ENCODE data around the gene GPR62. TPM values are rescaled to one million over a fixed set of nuclear protein-coding genes. Genes with fewer than 3 reads are reported as not detected.

The GPR62 gene
- total RNA-seq, 1 donor from 2014 or later = not detected

GRCh38 chr3:51970606-51971300 lies 15.6 kb downstream of the GPR62 start:
- DNase-seq (ENCODE audit: low spot score) = no peak
- no peaks in the 10 kb centered on the region for H3K36me3 Mint-ChIP-seq (ENCODE audit: low read depth)
- no peaks in the 10 kb centered on the region for H3K27me3 Mint-ChIP-seq (ENCODE audit: low read depth)
- H3K4me3 Mint-ChIP-seq (ENCODE audit: unreplicated experiment) = no peak overlapping the region
- no peaks in the 10 kb centered on the region for H3K9me3 Mint-ChIP-seq (ENCODE audit: low read depth)
- H3K27ac Mint-ChIP-seq (ENCODE audit: unreplicated experiment) = no peak overlapping the region
- no peak for TF ChIP-seq CTCF (IDR thresholded peaks at IDR 0.05)
- H3K4me1 Mint-ChIP-seq (ENCODE audit: low read depth) = peaks cover 35% of the 10 kb centered on the region

- DNase-seq (ENCODE audit: low spot score) = no peak
- H3K9me3 Mint-ChIP-seq (ENCODE audit: low read depth) = no peaks in the 10 kb centered on the region
- H3K27ac Mint-ChIP-seq (ENCODE audit: unreplicated experiment) = no peak overlapping the region
- no peak overlapping the region for H3K4me3 Mint-ChIP-seq (ENCODE audit: unreplicated experiment)
- no peak for TF ChIP-seq CTCF (IDR thresholded peaks at IDR 0.05)
- H3K36me3 Mint-ChIP-seq (ENCODE audit: low read depth) = no peaks in the 10 kb centered on the region
- H3K27me3 Mint-ChIP-seq (ENCODE audit: low read depth) = no peaks in the 10 kb centered on the region
- peaks cover 33% of the 10 kb centered on the region for H3K4me1 Mint-ChIP-seq (ENCODE audit: low read depth)
Measured at GRCh38 chr3:51971350-51971749, 16.2 kb downstream of the GPR62 start.

GRCh38 chr3:51974277-51974962 lies 19.2 kb downstream of the GPR62 start:
- Mint-ChIP-seq H3K4me3 (ENCODE audit: unreplicated experiment) (peak overlapping the region; percentile 95), H3K4me1 (ENCODE audit: low read depth) (peaks cover 22% of the 10 kb centered on the region), H3K9me3 (ENCODE audit: low read depth) (no peaks in the 10 kb centered on the region), H3K36me3 (ENCODE audit: low read depth) (no peaks in the 10 kb centered on the region), H3K27ac (ENCODE audit: unreplicated experiment) (peak overlapping the region; percentile 92), H3K27me3 (ENCODE audit: low read depth) (no peaks in the 10 kb centered on the region)
- no peak for DNase-seq (ENCODE audit: low spot score)
- peak; percentile 70 for TF ChIP-seq CTCF (IDR thresholded peaks at IDR 0.05)

GRCh38 chr3:51974963-51975851 lies 20.0 kb downstream of the GPR62 start, which contains the start of gene ABHD14A:
Gene ABHD14A, plus strand, starts transcription at chr3:51975064. Its CDS starts 72 bp downstream, at chr3:51975136.
- no peak for TF ChIP-seq CTCF (IDR thresholded peaks at IDR 0.05)
- H3K27me3 Mint-ChIP-seq (ENCODE audit: low read depth) = no peaks in the 10 kb centered on the region
- no peaks in the 10 kb centered on the region for H3K9me3 Mint-ChIP-seq (ENCODE audit: low read depth)
- peaks cover 22% of the 10 kb centered on the region for H3K4me1 Mint-ChIP-seq (ENCODE audit: low read depth)
- peak within 1 kb of the TSS; percentile 92 for H3K27ac Mint-ChIP-seq (ENCODE audit: unreplicated experiment)
- peak within 1 kb of the TSS; percentile 95 for H3K4me3 Mint-ChIP-seq (ENCODE audit: unreplicated experiment)
- no peak for DNase-seq (ENCODE audit: low spot score)
- no peaks in the 10 kb centered on the region for H3K36me3 Mint-ChIP-seq (ENCODE audit: low read depth)

Measured in chondrocyte (in vitro differentiated cells).